ENCODE measurements around the gene EI24. TPM values are rescaled to one million over a fixed set of nuclear protein-coding genes. Genes with fewer than 3 reads are reported as not detected.
A peak's percentile ranks its signal among the peaks of the same experiment; 100 is the strongest.

Gene EI24
- polyA plus RNA-seq, 3 donors: 17.2 to 46.9 (median 44.7) TPM

DNA sequence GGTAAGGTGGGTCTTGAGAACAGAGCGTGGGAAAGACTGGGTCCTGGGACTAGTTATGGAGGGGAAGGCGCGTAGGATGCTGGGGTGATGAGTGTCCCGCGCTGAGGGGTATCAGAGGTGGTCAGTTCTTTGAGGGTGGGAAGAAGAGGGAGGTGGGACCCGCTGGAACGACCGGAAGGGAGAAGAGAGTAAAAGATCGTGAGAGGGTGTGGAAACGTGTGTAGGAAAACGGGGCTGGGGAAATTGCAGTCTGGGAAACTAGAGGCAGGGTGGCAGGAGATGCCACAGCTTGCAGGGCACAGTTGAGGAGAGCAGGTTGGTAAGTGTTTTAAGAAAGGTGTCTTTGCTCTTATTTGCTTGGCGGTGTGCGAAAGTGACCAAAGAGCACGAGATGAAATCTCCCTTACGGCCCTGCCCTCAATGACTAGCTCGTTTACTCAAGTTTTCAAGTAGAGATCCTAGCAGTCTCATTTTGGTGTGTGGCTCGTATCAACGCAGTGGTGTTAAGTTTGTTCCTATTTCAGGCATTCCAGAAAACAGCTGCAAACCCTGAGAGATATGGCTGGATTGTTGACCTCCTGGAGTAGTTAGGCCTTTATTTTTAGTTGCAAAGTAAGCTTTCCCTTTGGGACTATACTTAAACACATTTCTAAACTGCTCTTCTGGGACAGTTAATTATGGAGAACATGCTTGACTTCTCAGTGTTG lies 24.0 kb downstream of the EI24 start:
- Histone ChIP-seq H3K4me1 (ENCODE audit: control insufficient read depth in 1 of 2, insufficient read depth in 2 of 2, low read length in 2 of 2) (peaks cover 26 to 27% of the 10 kb centered on the region in 2 donors), H3K27ac (ENCODE audit: low read depth in 1 of 2, low read length in 2 of 2) (peak overlapping the region; percentile 92 to 94), H3K36me3 (replicated peaks in 1 of 2; ENCODE audit: control insufficient read depth in 1 of 2, insufficient read depth in 2 of 2, low read length in 2 of 2) (peaks cover 13 to 27% of the 10 kb centered on the region in 2 donors), H4K20me1 (ENCODE audit: insufficient read depth, low read length) (peaks cover 10% of the 10 kb centered on the region), H3K4me3 (replicated peaks in 1 of 3; ENCODE audit: low read depth in 2 of 3, low read length in 3 of 3) (peak overlapping the region; percentile 75 to 100 (median 81)), H3K79me2 (ENCODE audit: insufficient read depth, low read length) (peaks cover 54% of the 10 kb centered on the region), H3K27me3 (ENCODE audit: control insufficient read depth in 2 of 2, insufficient read depth in 2 of 2, low read length in 2 of 2) (no peaks in the 10 kb centered on the region), H3K4me2 (replicated peaks; ENCODE audit: extremely low read depth, low read length, poor library complexity, severe bottlenecking) (peak overlapping the region; percentile 98), H3K9me3 (replicated peaks in 1 of 2; ENCODE audit: control insufficient read depth in 1 of 2, insufficient read depth in 1 of 2, low read length in 2 of 2) (no peaks in the 10 kb centered on the region), H2AFZ (ENCODE audit: insufficient read depth, low read depth, low read length, poor library complexity, severe bottlenecking) (peak overlapping the region; percentile 92), H3K9ac (ENCODE audit: insufficient read depth, low read length, poor library complexity, severe bottlenecking) (peak overlapping the region; percentile 85)
- Mint-ChIP-seq H3K9me3 (peaks cover 0 to 1% (median 0%) of the 10 kb centered on the region in 7 donors), H3K4me3 (peak overlapping the region; percentile 93 to 99), H3K27ac (peak overlapping the region; percentile 90 to 99 (median 98)), H3K4me1 (peaks cover 27% of the 10 kb centered on the region), H3K36me3 (peaks cover 21 to 23% of the 10 kb centered on the region in 2 donors), H3K27me3 (ENCODE audit: low read depth in 3 of 3) (peaks cover 0 to 2% (median 2%) of the 10 kb centered on the region in 3 donors)
- WGBS (ENCODE audit: insufficient coverage): 0% methylated on average over 16 of the region's 18 CpGs
- intact Hi-C loops (cut with micrococcal nuclease): loop anchor here in 1 of 2 donors (5.0 to 10.0 kb wide), 3 partner anchors 292 to 674 kb away; partner anchors contain the start of genes FAM118B, FOXRED1, HYLS1 and RPUSD4
- TF ChIP-seq, protein P1, sequence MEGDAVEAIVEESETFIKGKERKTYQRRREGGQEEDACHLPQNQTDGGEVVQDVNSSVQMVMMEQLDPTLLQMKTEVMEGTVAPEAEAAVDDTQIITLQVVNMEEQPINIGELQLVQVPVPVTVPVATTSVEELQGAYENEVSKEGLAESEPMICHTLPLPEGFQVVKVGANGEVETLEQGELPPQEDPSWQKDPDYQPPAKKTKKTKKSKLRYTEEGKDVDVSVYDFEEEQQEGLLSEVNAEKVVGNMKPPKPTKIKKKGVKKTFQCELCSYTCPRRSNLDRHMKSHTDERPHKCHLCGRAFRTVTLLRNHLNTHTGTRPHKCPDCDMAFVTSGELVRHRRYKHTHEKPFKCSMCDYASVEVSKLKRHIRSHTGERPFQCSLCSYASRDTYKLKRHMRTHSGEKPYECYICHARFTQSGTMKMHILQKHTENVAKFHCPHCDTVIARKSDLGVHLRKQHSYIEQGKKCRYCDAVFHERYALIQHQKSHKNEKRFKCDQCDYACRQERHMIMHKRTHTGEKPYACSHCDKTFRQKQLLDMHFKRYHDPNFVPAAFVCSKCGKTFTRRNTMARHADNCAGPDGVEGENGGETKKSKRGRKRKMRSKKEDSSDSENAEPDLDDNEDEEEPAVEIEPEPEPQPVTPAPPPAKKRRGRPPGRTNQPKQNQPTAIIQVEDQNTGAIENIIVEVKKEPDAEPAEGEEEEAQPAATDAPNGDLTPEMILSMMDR (IDR thresholded peaks at IDR 0.05): no peak
- peak in 2 of 3 donors; percentile 9 to 16 for DNase-seq

DNA sequence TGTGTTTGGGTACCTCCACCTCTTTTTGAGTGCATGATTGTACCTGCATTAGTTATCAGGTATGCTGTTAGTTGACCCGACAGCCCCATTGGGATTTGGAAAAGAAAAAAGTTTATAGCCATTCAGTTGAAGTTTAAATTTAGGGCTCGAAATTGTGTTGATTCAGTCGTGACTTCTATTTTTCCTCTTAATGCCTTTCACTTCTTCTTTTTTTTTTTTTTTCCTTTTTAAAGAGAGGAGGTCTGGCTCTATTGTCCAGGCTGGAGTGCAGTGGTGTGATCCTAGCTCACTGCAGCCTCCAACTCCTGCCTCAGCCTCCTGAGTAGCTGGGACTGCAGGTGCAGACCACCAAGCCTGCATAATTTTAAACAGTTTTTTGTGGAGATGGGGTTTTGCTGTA lies 25.7 kb downstream of the EI24 start:
- Mint-ChIP-seq H3K27me3 (ENCODE audit: low read depth in 3 of 3) (peaks cover 0 to 2% (median 2%) of the 10 kb centered on the region in 3 donors), H3K27ac (peak overlapping the region in 5 of 7 donors; percentile 66 to 87 (median 70))
- H3K4me2 ChIP-seq (replicated peaks; ENCODE audit: extremely low read depth, low read length, poor library complexity, severe bottlenecking): no peak overlapping the region

More for the DNA sequence above, 25.7 kb downstream of the EI24 start:
- H3K4me3 Mint-ChIP-seq: no peak overlapping the region
- H4K20me1 ChIP-seq (ENCODE audit: insufficient read depth, low read length): peaks cover 14% of the 10 kb centered on the region
- H2AFZ ChIP-seq (ENCODE audit: insufficient read depth, low read depth, low read length, poor library complexity, severe bottlenecking): no peak overlapping the region
- intact Hi-C loops (cut with micrococcal nuclease): loop anchor here in 1 of 2 donors (5.0 to 10.0 kb wide), 3 partner anchors 290 to 672 kb away; partner anchors contain the start of genes FAM118B, FOXRED1, HYLS1 and RPUSD4
- H3K36me3 ChIP-seq (replicated peaks in 1 of 2; ENCODE audit: control insufficient read depth in 1 of 2, insufficient read depth in 2 of 2, low read length in 2 of 2): peaks cover 21 to 39% of the 10 kb centered on the region in 2 donors
- no peak overlapping the region for H3K9ac ChIP-seq (ENCODE audit: insufficient read depth, low read length, poor library complexity, severe bottlenecking)
- peaks cover 26 to 27% of the 10 kb centered on the region in 2 donors for H3K4me1 ChIP-seq (ENCODE audit: control insufficient read depth in 1 of 2, insufficient read depth in 2 of 2, low read length in 2 of 2)
- WGBS (ENCODE audit: insufficient coverage): no CpG with 5 or more reads among the region's 3 CpGs
- no peak for DNase-seq
- H3K9me3 ChIP-seq (replicated peaks in 1 of 2; ENCODE audit: control insufficient read depth in 1 of 2, insufficient read depth in 1 of 2, low read length in 2 of 2): no peaks in the 10 kb centered on the region
- peaks cover 27% of the 10 kb centered on the region for H3K4me1 Mint-ChIP-seq
- no peaks in the 10 kb centered on the region for H3K27me3 ChIP-seq (ENCODE audit: control insufficient read depth in 2 of 2, insufficient read depth in 2 of 2, low read length in 2 of 2)
- H3K36me3 Mint-ChIP-seq: peaks cover 32 to 39% of the 10 kb centered on the region in 2 donors
- peaks cover 0 to 1% (median 0%) of the 10 kb centered on the region in 7 donors for H3K9me3 Mint-ChIP-seq
- TF ChIP-seq, protein P1 (IDR thresholded peaks at IDR 0.05): no peak
- H3K27ac ChIP-seq (ENCODE audit: low read depth in 1 of 2, low read length in 2 of 2): peak overlapping the region in 1 of 2 donors; percentile 71
- peaks cover 65% of the 10 kb centered on the region for H3K79me2 ChIP-seq (ENCODE audit: insufficient read depth, low read length)
- H3K4me3 ChIP-seq (replicated peaks in 1 of 3; ENCODE audit: low read depth in 2 of 3, low read length in 3 of 3): no peak overlapping the region

Measured in CD14-positive monocyte (primary cell).